Kidney epithelial cell (primary cell): Measurements from ENCODE around the gene SLC6A5. TPM values are rescaled to one million over a fixed set of nuclear protein-coding genes. Genes with fewer than 3 reads are reported as not detected.

Experiments
- DNase-seq: peaks from one replicate; pipeline ENCODE4 v3.0.0-alpha.2; 2010; ENCODE audit warnings: low read depth
- H3K27me3 ChIP-seq: 2 replicates; pipeline ENCODE4 v1.6.0; 2011; ENCODE audit warnings: low read length; ENCODE audit not compliant: control insufficient read depth, insufficient read depth
- H3K36me3 ChIP-seq: 2 replicates; pipeline ENCODE4 v1.5.1; 2011; ENCODE audit warnings: low read length; ENCODE audit not compliant: control insufficient read depth, insufficient read depth
- H3K4me3 ChIP-seq: 2 replicates; pipeline ENCODE4 v1.5.1; 2011; ENCODE audit warnings: low read depth, mild to moderate bottlenecking, control low read depth, low read length
- CTCF ChIP-seq: IDR thresholded peaks from 2 replicates; pipeline ENCODE4 v1.5.1; 2011; ENCODE audit warnings: mild to moderate bottlenecking, moderate library complexity, low read length, control low read depth, inconsistent platforms; ENCODE audit not compliant: insufficient read depth, poor library complexity, severe bottlenecking
- total RNA-seq: library from RNA; depleted of rRNA; stranded (reverse); fragments of >200 nt; gene quantifications from 2 replicates; pipeline ENCODE4 v1.2.3, GENCODE V29; 2015

Gene SLC6A5
- total RNA-seq, 1 donor from 2014 or later: not detected

GRCh38 chr11:20604864-20605601, 5.6 kb downstream of the SLC6A5 start:
- no peaks in the 10 kb centered on the region for H3K36me3 ChIP-seq
- H3K4me3 ChIP-seq: no peak overlapping the region
- peaks cover 67% of the 10 kb centered on the region for H3K27me3 ChIP-seq
- DNase-seq: no peak
- no peak for TF ChIP-seq CTCF

- TF ChIP-seq CTCF: no peak
- no peak for DNase-seq
- Histone ChIP-seq H3K36me3 (no peaks in the 10 kb centered on the region), H3K4me3 (no peak overlapping the region), H3K27me3 (peaks cover 61% of the 10 kb centered on the region)
Measured at GRCh38 chr11:20605602-20606091, 6.2 kb downstream of the SLC6A5 start.

GRCh38 chr11:20608934-20609333, 9.5 kb downstream of the SLC6A5 start:
- H3K4me3 ChIP-seq: no peak overlapping the region
- no peak for DNase-seq
- no peak for TF ChIP-seq CTCF
- no peaks in the 10 kb centered on the region for H3K36me3 ChIP-seq
- peaks cover 30% of the 10 kb centered on the region for H3K27me3 ChIP-seq

- peak; percentile 49 for DNase-seq
- H3K27me3 ChIP-seq: peaks cover 19% of the 10 kb centered on the region
- no peaks in the 10 kb centered on the region for H3K36me3 ChIP-seq
- peak; percentile 99 for TF ChIP-seq CTCF
- no peak overlapping the region for H3K4me3 ChIP-seq
Measured at GRCh38 chr11:20609727-20610707, 10.6 kb downstream of the SLC6A5 start.

GRCh38 chr11:20610825-20611224, 11.4 kb downstream of the SLC6A5 start:
- no peak for TF ChIP-seq CTCF
- Histone ChIP-seq H3K27me3 (peaks cover 13% of the 10 kb centered on the region), H3K4me3 (no peak overlapping the region), H3K36me3 (no peaks in the 10 kb centered on the region)
- DNase-seq: no peak
